Right lung (tissue), 5 donors: ENCODE data around the gene GPC6. TPM values are rescaled to one million over a fixed set of nuclear protein-coding genes. Genes with fewer than 3 reads are reported as not detected.

ENCODE experiments used
- DNase-seq, 2 donors: peaks; one replicate each; pipeline ENCODE4 v3.0.0-alpha.2; 2013
- polyA plus RNA-seq, 5 donors: library from polyadenylated mRNA; unstranded; fragments of 120-200 nt; gene quantifications; one replicate each; pipeline versions ENCODE4 v1.2.1 to v1.2.3, GENCODE V29; 2013; ENCODE audit warnings: inconsistent platforms in 1 of 5, low replicate concordance in 1 of 5; ENCODE audit not compliant: insufficient read length in 5 of 5, insufficient read depth in 1 of 5

The GPC6 gene
- polyA plus RNA-seq, 5 donors, result 13.5 to 27.1 (median 21.9) TPM

DNA sequence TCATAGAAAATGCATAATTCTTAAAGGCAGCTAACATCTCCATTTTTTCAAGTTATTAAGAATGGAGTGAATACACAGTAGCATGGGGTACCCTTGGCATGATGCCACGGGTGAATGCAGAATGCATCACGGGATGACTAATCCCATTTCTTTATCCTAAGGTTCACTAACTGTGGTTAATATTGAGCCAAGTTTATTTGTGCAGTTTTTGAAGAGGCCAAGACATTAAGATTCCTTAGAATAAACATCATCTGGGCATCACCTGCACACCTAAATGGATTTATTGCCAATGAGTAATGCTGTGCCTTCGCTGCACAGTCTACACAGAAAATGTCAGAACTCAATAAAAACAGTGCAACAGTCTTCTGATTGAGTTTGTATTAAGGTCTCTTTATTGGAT, 333.1 kb downstream of the GPC6 start:
- DNase-seq, result no peak

DNA sequence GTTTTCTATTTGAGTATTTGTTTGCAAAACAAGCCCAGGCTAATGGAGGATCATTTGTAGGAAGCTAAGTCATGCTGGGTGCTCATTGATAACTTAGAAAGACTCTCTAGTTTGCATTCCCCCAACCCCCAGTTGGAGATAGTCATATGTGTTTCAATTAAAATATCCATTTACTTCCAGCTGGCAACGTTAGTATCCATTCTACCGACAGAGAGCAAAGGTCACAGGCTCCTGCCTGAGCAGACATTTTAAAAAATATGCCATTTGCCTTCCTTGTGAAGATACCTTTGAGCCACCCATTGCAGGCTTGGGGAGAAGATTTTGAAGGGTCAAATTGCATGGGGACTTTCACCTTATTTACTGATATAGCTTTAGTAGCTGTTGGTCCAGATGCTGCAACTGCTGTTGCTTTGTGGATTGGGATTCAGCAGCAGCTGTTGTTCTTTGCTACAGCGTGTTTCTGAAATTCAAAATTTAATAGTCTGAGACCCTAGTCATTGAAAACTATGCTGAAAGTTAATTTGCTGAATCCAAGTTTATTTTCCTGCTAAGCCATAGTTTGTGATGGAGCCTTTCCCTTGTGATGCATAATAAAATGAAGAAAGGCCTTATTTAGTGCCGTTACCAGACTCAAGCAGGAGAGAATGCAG, 335.1 kb downstream of the GPC6 start:
- no peak for DNase-seq

DNA sequence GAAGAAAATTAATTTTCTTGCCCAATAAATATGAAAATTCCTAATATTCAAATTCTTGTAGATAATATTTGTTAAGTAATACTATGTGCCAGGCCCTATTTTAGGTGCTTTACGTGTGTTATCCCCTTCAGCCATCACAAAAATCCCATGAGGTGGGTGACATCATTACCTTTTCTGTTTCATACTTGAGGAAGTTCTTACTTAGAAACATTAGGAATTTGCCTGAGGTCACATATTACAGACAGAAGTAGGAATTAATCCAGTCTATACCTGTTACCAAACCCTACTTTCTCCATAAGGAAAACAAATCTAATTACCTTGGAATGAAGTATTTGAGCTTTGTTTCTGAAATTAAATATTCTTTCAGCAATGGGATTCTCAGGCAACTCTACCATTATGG, 336.1 kb downstream of the GPC6 start:
- DNase-seq, result no peak

DNA sequence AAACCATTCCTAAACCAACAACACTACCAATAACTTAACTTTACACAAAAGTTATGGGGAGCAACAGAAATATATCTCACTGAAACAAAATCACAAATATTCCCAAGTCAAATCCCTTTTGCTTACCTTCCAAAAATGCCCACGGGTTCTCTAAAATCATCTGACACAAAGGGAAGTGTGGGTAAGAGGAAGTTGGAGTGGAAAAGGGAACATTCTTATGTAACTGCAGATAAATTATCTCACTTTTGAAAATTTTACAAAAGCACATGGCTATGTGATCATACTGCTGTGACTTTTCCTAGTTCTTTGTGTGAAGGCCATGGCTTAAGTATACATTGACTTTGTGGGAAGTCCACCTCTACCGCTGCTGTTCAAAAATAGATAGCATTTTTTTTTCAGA, 350.5 kb downstream of the GPC6 start:
- no peak for DNase-seq

DNA sequence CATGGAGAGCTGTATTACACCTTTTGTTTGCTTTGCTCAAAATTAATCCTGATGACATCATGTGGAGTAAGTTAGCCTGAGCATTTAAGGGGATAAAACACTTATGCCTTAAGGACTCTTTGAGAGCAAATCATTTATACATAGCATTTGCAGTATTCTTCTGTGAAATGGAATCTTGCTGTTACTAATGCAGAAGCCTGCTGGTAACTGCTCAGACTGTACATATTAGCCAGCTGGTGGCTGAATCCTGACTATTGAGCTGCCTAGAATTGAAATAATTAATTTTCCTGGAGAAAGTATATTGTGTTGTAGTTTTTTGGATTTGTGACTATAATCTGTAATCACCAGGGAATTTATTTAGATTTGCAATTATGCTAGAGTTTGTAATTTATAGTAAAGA, 363.2 kb downstream of the GPC6 start:
- DNase-seq, result no peak

DNA sequence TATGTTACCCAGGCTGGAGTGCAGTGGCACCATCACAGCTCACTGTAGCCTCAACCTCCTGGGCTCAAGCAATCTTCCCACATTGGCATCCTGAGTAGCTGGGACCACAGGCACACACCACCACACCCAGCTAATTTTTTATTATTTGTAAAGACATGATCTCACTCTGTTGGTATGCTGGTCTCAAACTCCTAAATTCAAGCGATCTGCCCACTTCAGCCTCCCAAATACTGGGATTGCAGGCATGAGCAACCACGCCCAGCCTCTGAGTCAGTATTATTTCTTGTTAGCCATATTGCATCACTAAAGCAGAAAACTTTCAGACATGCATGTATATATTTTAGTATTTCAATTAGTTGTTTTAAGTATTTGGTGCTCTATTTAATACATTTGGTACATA, 376.4 kb downstream of the GPC6 start:
- DNase-seq, result no peak

DNA sequence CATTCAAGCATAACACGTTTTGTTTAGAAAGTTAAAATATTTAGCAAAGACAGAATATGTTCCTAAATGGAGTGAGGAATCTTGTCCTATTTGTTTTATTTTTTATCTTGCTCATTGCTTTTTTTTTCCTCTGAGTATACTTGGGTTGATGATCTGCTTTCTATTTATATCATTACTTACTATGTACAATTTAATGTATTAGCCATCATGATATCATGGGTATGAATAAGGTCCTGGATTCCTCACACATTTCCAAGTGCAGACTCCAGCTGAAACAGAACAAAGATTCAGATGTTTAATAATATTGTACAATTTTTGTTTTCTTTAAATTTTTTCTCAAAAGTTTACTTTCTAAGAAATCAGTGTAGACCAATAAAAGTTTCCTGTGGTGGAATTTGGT, 388.2 kb downstream of the GPC6 start:
- DNase-seq, result no peak

DNA sequence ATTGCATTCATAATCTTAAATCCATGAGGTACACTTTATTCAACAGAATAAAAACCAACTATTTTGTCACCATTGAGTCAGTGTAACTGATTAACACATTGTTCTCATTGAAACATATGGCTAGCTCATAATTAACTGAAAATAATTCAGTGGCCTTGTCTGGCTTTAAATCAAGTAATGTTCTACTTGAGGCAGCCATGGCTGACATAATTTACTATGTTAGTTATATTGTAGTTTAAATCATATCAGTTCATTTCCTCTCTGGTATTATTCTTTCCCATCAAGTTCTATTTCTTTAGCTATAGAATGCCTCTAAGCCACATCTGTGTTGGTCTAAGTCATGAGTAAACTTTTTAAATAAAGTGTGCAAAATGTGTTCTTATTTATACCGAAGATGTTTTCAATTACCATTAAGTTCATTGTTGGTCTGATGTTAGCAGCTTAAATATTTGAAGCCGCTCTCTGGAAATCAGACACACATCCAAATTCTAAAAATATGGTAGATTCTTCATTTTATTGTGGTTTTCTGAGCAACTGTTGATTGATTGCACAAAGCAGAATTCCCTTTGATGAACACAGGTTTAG, 393.7 kb downstream of the GPC6 start:
- no peak for DNase-seq

DNA sequence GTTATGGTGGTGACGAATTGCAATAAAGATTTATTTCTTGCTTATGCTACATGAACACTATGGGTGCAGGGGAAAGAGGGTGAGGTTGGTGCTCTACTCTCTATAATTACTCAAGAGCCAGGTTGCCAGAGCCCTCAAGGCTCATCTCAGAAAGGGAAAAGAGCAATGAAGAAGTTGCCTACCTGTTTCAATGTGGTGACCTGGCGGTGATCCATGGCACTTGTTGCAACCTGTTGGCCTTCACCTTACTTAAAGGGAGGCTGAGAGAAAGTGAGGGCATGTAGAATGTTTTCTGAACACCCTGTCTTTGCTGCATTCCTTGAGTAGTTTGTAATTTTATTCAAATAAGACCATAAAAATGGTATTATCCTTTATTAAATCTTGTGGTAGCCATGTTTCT, 394.4 kb downstream of the GPC6 start:
- DNase-seq, result no peak

DNA sequence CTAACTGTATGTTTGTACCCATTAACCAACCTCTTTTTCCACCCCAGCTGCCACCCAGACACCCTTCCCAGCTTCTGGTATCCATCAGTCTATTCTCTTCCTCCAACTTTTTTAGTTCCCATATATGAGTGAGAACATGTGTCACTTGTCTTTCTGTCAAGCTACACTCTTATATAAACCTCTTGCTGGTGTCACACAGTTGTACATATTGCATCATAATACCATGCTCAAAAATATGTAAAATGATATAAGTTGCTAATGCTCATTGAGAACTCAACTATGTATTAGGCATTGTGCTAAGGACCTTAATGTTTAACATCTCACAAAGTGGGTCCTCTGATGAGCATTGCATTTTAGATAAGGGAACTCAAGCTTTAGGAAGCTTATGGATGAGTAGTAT, 395.4 kb downstream of the GPC6 start:
- no peak for DNase-seq

DNA sequence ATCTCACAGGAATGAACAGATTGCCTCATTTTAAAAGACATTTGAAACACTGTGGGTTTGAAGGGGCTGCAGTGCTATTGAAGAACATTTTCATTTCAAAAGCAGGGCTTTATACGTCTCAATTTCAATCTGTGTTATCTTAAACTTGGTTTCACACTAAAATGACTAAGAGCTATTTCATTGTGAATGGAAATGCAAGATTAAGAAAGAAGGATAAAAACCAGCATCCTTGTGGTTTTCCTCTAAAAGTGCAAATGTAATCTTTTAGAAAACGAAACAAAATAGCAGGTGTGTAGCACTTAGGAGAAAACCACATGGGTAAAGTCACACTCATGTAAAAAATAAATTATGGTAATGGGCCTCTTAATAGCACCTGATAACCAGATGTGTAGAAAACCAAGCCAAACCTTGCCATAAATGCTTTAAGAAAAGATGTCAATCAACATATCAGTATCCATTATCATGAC, 397.7 kb downstream of the GPC6 start:
- DNase-seq, result no peak

DNA sequence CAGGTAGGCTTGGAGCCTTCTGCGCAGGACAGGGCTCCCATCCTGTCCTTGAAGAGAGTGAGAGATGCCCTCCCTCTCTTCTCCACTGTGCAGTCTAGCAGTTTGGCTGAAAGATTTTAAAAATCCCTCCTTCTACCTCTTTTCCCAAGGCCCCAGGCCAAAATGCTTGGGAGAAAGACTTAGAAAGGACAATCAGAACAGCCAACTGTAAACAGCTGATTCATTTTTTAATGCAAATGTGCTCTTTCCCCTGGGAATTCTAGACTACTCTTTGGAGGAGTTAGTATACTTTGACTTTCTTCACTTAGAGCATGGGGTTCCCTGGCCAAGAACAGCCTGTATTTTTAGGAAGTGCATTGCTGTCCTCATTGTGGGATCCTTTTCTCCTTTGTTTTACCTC, 398.9 kb downstream of the GPC6 start:
- DNase-seq, result peak in 1 of 2 donors; percentile 1

DNA sequence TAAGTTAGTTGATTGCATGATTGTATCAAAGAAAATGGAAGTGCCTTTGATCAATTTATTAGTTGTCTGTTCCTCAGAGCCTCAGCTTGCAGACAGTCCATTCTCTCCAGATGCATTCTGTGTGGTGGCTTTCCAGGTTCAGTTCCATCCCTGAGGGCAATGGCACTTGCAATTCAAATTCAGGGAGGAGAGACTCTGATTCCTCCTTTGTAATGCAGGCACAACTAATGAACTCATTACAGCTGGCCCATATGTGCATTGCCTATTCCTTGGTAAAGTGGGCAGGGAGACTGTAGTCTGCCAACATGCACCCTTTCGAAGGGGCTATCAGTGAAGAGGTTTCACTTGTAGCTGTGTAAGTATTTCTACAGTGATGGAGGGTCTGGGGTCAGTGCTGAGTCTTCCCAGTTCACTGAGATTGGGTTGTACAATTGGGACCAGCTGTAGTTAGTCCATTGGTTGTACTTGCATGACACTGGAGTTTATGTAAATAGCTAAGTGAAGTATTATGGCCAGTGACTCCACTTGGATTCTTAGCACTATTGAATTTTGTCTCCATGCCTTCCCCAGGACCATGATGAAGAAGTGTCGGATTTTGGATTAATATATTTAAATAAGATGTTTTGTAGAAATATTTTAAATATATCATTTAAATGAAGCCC, 401.7 kb downstream of the GPC6 start:
- no peak for DNase-seq

DNA sequence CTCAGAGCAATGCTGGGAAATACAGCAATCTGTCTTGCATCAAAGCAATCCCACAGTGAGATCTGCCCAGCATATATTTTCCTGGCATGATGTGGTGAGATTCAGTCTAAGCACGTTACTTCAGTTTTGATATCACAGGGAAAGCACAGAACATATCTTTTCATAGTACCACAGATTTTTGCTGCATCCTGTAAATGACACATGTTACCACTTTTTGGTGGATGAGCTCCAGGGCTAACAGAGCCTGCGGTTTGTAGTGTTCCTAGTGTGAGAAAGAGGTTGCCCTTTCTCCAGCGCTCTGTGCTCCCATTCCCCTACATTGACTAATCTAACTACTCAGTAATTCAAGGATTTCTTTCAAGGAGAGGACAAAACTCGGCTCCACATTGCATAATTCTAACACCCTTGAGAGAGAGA, 409.0 kb downstream of the GPC6 start:
- DNase-seq, result no peak

DNA sequence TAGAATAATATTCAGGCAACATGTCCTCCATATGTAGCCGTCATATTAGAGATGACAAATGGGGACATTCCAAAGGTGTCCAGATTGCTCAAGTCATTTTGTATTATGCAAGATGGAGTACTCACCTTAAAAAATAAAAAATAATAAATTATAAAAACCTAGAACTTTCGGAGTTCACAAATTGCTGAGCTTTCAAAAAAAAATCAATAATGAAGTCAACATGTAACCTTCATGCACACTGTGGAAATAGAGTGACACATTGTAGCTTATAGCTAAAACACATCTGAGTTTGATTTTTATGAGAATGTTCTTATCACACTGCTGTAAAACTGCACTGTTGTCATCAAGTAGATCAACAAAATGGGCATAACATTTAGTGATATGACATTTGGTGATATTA, 411.2 kb downstream of the GPC6 start:
- DNase-seq, result no peak

DNA sequence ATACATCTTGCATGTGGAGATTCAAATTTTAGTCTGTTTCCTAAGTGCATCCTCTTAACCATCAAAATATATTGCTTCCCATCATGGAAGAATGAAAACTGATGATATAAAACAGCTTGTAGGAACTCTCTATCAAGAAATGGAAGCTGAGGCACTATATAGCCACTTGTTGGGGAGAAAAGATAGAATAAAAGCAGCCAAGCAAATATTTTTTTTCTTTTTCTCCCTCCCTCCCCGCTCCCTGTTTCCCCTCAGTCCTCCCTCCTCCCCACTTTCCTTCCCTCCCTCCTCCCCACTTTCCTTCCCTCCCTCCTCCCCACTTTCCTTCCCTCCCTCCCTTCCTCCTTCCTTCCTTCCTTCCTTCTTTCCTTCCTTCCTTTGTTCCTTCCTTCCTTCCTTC, 413.8 kb downstream of the GPC6 start:
- DNase-seq, result no peak

DNA sequence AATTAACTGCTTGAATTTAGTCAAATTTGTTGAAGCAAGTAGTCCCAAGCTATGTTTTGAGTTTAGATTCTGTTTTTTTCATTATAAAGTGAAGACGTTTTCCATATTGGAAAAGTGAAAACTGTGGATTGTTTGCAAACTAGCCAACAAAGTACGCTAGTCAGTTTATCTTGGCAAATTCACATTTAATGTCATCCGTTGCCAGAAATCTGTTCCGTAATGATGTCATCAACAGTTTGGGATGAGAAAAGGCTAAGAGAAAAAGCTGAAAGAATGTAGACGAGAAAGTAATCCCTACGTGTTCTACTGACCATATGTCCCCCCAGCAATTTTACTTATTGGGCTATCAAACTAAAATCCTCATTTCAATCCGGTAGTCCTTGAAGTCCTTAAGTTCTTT, 419.6 kb downstream of the GPC6 start:
- no peak for DNase-seq

DNA sequence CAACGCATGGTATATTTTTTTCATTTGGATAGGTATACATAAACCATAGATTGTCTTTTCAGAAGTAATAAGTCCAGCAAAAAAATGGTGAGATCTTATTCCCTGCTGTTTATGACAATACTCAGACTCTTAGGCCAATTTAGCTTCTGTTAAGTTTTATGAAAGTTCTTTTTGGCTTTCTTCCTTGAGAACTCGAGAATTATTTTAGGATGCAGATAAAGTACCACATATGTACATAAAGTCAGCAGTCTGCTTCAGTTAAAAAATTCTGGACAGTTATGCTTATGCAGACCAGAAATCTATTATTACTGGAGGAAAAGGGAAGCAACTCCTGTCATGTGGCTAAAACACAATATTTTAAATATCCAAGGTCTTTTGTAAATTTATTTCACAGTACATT, 422.9 kb downstream of the GPC6 start:
- DNase-seq, result no peak

DNA sequence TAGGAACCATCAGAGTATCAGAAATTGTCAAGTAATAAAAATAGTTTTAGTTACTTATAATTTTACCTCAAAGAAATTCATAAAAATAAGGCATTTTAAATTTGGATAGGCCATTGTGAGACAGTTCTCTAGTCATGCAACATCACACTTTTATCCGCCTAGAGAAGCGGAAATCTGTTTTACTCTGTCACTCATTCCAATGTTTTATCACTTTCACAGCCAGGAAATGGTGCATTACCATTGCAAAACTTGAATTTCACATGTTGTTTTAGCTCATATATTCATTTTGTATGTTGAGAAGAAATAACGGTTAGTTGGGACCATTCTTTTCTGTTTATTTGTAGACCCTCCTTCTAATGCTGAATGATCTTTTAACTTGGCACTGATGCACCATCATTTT, 427.2 kb downstream of the GPC6 start:
- no peak for DNase-seq

DNA sequence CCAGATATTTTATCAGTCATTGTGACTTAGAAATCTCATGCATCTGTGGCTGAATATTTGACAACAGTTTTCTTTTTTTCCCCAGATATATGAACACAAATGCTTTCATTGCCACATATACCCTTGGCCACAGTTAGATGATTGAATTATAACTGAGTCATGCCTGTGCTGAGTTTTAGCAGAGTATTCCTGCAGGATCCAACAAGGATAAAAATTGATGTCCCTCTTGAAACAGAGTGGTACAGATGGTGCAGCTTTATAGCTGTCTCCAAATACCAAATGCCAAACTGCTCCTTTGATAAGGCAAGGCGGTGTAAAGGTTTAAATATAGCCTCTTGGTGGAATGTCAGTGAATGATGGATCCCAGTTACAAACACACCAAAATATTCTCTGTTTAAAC, 428.5 kb downstream of the GPC6 start:
- DNase-seq, result no peak

DNA sequence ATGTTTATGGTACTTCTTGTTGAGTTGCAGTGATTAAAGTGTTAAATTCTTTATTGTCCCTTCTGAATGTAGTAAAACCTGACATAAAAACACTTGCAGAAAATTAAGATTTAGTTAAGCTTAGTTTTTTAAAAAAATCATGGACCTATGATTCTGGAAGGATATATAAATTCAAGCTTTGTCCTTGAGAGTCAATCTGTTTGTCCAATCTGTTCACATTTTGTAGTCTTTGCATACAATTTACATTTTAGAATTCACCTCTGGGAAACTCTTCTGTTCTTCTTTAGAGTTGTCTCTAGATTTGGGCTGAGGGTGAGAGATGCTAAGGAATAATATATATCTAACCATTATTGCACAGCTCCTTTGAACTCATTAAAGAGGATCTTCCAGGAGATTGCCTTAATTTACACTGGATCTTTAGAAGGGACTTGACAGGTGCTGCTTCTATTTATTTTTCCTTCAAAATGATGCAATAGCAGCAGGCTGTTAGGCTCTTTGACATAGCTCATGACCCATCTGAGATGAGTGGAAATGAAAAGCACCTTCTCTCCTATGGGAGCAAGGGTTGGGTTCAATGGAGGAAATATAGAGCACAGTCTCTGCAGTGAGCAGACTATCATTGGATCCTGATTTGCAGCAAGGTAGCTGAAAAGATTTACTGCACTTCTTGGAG, 433.9 kb downstream of the GPC6 start:
- DNase-seq, result no peak

DNA sequence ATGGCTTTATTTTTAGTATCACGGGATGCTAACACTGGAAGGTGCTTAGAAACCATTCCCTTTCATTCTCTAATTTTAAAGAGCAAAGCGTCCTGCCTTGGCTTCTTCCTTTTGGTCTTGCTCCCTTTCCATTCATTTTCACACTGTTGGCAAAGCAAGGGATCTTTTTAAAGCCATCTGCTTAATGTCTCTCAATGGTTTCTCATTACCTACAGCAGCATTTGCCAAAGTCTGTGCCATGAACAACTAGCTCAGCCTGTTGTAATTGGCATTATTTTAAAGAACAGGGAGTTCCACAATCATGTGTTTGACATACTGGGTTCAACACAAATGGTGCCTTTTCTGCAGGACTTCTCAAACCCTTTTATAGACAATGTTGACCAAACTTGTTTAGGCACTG, 444.3 kb downstream of the GPC6 start:
- no peak for DNase-seq

DNA sequence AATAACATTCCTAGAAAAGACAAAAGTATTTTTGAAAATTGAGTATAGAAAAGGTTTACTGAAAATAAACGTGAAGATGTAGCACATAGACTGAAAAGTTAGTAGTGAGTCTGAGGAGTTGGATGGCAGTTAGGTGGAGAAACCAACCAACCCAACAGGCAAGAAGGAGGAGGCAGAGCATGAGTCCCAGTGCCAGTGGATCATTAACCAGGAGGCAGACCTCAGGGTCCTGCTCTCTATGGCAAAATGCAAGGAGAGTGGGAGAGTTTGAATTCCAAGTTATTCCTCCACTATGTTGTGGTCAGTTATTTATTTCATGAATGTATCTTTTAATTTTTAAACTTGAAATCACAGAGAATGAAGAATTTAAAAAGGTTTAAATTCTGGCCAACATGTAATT, 446.4 kb downstream of the GPC6 start:
- no peak for DNase-seq
